ENCODE results near the gene RALGAPA2. TPM values are rescaled to one million over a fixed set of nuclear protein-coding genes. Genes with fewer than 3 reads are reported as not detected.
"Not testable (repeated sequence)": the region's sequence is repeated elsewhere in the genome, so short reads cannot be mapped to it uniquely, and the experiment has no call there.

Gene RALGAPA2
- total RNA-seq, 4 donors from 2014 or later, result 20.5 to 42.9 (median 29.6) TPM

GRCh38 chr20:20362774-20363433, 349.5 kb downstream of the RALGAPA2 start:
- 2 to 5% methylated on average over 17 of the region's 17 CpGs for WGBS, 2 donors

DNA sequence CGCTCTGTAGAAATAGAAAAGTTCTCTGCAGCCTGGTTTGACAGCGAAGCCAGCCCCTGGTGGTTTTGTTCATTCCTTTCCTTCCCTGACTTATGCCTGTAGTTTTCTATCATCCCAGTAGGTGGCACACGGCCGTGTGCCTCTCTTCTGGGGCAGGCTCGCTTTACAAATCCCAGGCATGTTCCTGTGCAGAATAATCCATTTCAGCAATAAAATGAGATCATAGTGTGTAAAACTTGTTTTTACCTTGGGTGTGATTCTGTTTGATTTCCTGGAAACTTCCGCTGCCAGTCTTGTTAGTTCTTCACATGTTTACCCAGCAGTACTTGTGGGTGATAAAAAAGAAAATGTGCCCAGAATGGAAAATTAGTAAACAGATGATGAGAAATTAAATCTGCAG, 352.0 kb downstream of the RALGAPA2 start:
- peaks cover 0 to 26% (median 8%) of the 10 kb centered on the region in 4 donors for H3K4me1 ChIP-seq
- 3 to 4% methylated on average over 6 of the region's 6 CpGs for WGBS, 2 donors
- no peaks in the 10 kb centered on the region for H3K9me3 ChIP-seq
- peak in 1 of 2 donors; percentile 47 for DNase-seq (ENCODE audit: low spot score in 2 of 2)
- H3K4me3 ChIP-seq, result no peak overlapping the region
- TF ChIP-seq POLR2A (IDR thresholded peaks at IDR 0.05), result no peak
- TF ChIP-seq, protein P1, sequence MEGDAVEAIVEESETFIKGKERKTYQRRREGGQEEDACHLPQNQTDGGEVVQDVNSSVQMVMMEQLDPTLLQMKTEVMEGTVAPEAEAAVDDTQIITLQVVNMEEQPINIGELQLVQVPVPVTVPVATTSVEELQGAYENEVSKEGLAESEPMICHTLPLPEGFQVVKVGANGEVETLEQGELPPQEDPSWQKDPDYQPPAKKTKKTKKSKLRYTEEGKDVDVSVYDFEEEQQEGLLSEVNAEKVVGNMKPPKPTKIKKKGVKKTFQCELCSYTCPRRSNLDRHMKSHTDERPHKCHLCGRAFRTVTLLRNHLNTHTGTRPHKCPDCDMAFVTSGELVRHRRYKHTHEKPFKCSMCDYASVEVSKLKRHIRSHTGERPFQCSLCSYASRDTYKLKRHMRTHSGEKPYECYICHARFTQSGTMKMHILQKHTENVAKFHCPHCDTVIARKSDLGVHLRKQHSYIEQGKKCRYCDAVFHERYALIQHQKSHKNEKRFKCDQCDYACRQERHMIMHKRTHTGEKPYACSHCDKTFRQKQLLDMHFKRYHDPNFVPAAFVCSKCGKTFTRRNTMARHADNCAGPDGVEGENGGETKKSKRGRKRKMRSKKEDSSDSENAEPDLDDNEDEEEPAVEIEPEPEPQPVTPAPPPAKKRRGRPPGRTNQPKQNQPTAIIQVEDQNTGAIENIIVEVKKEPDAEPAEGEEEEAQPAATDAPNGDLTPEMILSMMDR (IDR thresholded peaks at IDR 0.05), result peak; percentile 56 to 81 (median 74)
- H3K36me3 ChIP-seq, result no peaks in the 10 kb centered on the region
- H3K27me3 ChIP-seq, result peaks cover 3 to 57% of the 10 kb centered on the region in 2 donors
- no peak overlapping the region for H3K27ac ChIP-seq

More at GRCh38 chr20:20362774-20363433, 349.5 kb downstream of the RALGAPA2 start:
- H3K27me3 ChIP-seq, result peaks cover 3 to 79% of the 10 kb centered on the region in 2 donors
- no peak overlapping the region for H3K27ac ChIP-seq
- no peaks in the 10 kb centered on the region for H3K36me3 ChIP-seq
- DNase-seq (ENCODE audit: low spot score in 2 of 2), result no peak
- H3K4me1 ChIP-seq, result peaks cover 0 to 49% (median 16%) of the 10 kb centered on the region in 4 donors
- H3K9me3 ChIP-seq, result no peaks in the 10 kb centered on the region
- TF ChIP-seq, protein P1 (IDR thresholded peaks at IDR 0.05), result no peak
- TF ChIP-seq EP300 (IDR thresholded peaks at IDR 0.05) (no peak), POLR2A (IDR thresholded peaks at IDR 0.05) (no peak)
- H3K4me3 ChIP-seq, result no peak overlapping the region

- TF ChIP-seq EP300 (IDR thresholded peaks at IDR 0.05) (no peak), POLR2A (IDR thresholded peaks at IDR 0.05) (no peak)
- TF ChIP-seq, protein P1 (IDR thresholded peaks at IDR 0.05), result no peak
- Histone ChIP-seq H3K4me1 (peaks cover 0 to 24% (median 8%) of the 10 kb centered on the region in 4 donors), H3K36me3 (no peaks in the 10 kb centered on the region), H3K27me3 (peaks cover 3 to 48% of the 10 kb centered on the region in 2 donors), H3K27ac (no peak overlapping the region), H3K4me3 (no peak overlapping the region), H3K9me3 (no peaks in the 10 kb centered on the region)
- 82 to 86% methylated on average over 6 of the region's 6 CpGs for WGBS, 2 donors
- no peak for DNase-seq (ENCODE audit: low spot score in 2 of 2)
These were observed 352.8 kb downstream of the RALGAPA2 start for GRCh38 chr20:20359628-20360027.

DNA sequence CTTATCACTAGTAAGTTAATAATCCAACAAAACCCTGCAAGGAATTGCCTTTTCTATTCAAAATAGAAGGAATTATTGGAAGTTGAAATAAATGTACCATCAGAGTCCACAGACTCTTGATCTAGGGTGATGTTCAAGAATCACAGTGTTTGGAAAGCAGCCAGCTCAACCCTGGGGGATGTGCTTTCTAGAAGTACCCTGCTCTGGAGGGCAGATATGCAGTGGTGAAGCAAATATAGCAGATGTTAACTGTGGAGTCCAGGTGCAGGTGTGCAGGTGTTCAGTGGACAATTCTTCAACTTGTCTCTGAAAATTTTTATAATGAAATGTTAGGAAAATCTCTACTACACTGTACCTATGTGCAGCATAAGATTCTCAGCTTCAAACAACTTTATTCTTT, 353.6 kb downstream of the RALGAPA2 start:
- Histone ChIP-seq H3K27me3 (peaks cover 0 to 40% of the 10 kb centered on the region in 2 donors), H3K4me1 (peaks cover 0 to 15% (median 3%) of the 10 kb centered on the region in 4 donors)
- TF ChIP-seq POLR2A (IDR thresholded peaks at IDR 0.05) (no peak), EP300 (IDR thresholded peaks at IDR 0.05) (no peak)
- TF ChIP-seq, protein P1 (IDR thresholded peaks at IDR 0.05), result no peak

GRCh38 chr20:20355503-20355902, 356.9 kb downstream of the RALGAPA2 start:
- H3K27me3 ChIP-seq; H3K27ac ChIP-seq; H3K36me3 ChIP-seq; DNase-seq (ENCODE audit: low spot score in 2 of 2); H3K9me3 ChIP-seq; H3K4me3 ChIP-seq; H3K4me1 ChIP-seq: not testable (repeated sequence)

More for the DNA sequence above, 353.6 kb downstream of the RALGAPA2 start:
- Histone ChIP-seq H3K36me3 (no peaks in the 10 kb centered on the region), H3K9me3 (no peaks in the 10 kb centered on the region), H3K27ac (no peak overlapping the region), H3K4me3 (no peak overlapping the region)
- DNase-seq (ENCODE audit: low spot score in 2 of 2), result no peak

Data from tibial nerve (tissue), 4 donors.